Measurements from ENCODE around the gene CPNE2.

Gene CPNE2

DNA sequence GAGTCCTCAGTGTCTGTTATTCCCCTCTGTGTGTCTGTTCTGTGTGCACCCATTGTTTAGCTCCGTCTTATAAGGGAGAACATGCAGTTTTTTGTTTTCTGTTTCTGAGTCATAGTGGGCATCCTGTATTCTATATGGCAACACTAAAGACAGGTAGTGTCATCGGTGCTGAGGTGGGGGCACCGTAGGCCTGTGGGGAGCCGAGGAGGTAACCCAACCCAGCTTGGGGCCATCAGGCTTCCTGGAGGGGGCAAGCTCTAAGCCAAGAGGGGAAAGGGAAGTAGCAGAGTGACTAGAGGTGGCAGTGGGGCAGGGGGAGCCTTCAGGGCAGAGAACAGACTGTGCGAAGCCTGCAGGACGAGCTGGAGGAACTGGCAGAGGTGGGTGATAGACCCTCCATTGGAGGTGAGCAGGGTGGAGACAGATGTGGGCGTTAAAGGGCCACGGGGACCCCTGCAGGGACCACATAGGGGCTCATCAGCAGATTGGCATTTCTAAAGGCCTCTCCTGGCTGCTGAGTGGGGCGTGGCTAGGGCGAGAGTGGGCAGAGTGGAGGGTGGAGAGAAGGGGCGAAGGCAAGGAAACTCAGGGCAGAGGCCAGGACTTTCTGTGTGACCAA lies 36.5 kb downstream of the CPNE2 start:
- H3F3A ChIP-seq (ENCODE audit: insufficient read depth, low read length), result no peaks in the 10 kb centered on the region
- no peak overlapping the region for H3K4me3 ChIP-seq (ENCODE audit: low read depth, low read length, poor library complexity, severe bottlenecking)
- no peaks in the 10 kb centered on the region for H3K36me3 ChIP-seq (ENCODE audit: insufficient read depth, low read length)
- H3K4me1 ChIP-seq (ENCODE audit: insufficient read depth, low read length, severe bottlenecking), result no peaks in the 10 kb centered on the region
- H3K9me2 ChIP-seq (ENCODE audit: low read depth, low read length), result no peaks in the 10 kb centered on the region
- no peaks in the 10 kb centered on the region for H3K27me3 ChIP-seq (ENCODE audit: insufficient read depth, low read length)
- no peak overlapping the region for H3K4me2 ChIP-seq (ENCODE audit: low read length)
- H3K9me3 ChIP-seq (ENCODE audit: low read length), result no peaks in the 10 kb centered on the region
- no peak for TF ChIP-seq EZH2 (IDR thresholded peaks at IDR 0.05; ENCODE audit: borderline replicate concordance, low read length)
- TF ChIP-seq, protein P1, sequence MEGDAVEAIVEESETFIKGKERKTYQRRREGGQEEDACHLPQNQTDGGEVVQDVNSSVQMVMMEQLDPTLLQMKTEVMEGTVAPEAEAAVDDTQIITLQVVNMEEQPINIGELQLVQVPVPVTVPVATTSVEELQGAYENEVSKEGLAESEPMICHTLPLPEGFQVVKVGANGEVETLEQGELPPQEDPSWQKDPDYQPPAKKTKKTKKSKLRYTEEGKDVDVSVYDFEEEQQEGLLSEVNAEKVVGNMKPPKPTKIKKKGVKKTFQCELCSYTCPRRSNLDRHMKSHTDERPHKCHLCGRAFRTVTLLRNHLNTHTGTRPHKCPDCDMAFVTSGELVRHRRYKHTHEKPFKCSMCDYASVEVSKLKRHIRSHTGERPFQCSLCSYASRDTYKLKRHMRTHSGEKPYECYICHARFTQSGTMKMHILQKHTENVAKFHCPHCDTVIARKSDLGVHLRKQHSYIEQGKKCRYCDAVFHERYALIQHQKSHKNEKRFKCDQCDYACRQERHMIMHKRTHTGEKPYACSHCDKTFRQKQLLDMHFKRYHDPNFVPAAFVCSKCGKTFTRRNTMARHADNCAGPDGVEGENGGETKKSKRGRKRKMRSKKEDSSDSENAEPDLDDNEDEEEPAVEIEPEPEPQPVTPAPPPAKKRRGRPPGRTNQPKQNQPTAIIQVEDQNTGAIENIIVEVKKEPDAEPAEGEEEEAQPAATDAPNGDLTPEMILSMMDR (IDR thresholded peaks at IDR 0.05; ENCODE audit: low read length), result no peak
- no peaks in the 10 kb centered on the region for H3K79me2 ChIP-seq (ENCODE audit: insufficient read depth, low read length)
- H3K9ac ChIP-seq (ENCODE audit: low read length), result no peak overlapping the region
- no peaks in the 10 kb centered on the region for H4K20me1 ChIP-seq (ENCODE audit: insufficient read depth, low read length)
- H2AFZ ChIP-seq (ENCODE audit: low read length), result no peak overlapping the region
- H3K27ac ChIP-seq (ENCODE audit: low read depth, low read length, poor library complexity, severe bottlenecking), result no peak overlapping the region

DNA sequence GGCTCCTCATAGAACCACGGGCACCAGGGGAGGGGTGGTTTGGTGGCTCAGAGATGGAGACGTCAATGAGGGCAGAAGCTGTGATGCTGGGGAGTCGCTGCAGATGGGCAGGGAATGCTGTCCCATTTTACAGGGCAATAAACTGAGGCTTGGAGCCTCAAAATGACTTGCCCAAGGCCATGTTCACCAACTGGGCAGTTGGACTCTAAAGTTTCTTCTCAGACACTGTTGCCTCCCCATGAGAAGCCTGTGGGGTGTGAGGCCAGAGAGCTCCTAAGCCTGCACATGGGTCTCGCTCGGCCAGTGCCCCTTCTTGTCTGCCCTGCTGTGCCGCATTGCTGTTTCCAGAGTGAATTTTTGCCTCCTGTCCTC lies 38.6 kb downstream of the CPNE2 start:
- no peaks in the 10 kb centered on the region for H3K79me2 ChIP-seq (ENCODE audit: insufficient read depth, low read length)
- no peaks in the 10 kb centered on the region for H4K20me1 ChIP-seq (ENCODE audit: insufficient read depth, low read length)
- TF ChIP-seq, protein P1 (IDR thresholded peaks at IDR 0.05; ENCODE audit: low read length), result no peak
- no peak for TF ChIP-seq EZH2 (IDR thresholded peaks at IDR 0.05; ENCODE audit: borderline replicate concordance, low read length)
- H3K27me3 ChIP-seq (ENCODE audit: insufficient read depth, low read length), result no peaks in the 10 kb centered on the region
- H3K36me3 ChIP-seq (ENCODE audit: insufficient read depth, low read length), result no peaks in the 10 kb centered on the region
- no peaks in the 10 kb centered on the region for H3K9me2 ChIP-seq (ENCODE audit: low read depth, low read length)
- H3K4me1 ChIP-seq (ENCODE audit: insufficient read depth, low read length, severe bottlenecking), result peaks cover 13% of the 10 kb centered on the region
- H3K4me2 ChIP-seq (ENCODE audit: low read length), result no peak overlapping the region
- H3K27ac ChIP-seq (ENCODE audit: low read depth, low read length, poor library complexity, severe bottlenecking), result no peak overlapping the region
- H3F3A ChIP-seq (ENCODE audit: insufficient read depth, low read length), result no peaks in the 10 kb centered on the region
- no peak overlapping the region for H2AFZ ChIP-seq (ENCODE audit: low read length)
- no peaks in the 10 kb centered on the region for H3K9me3 ChIP-seq (ENCODE audit: low read length)
- H3K4me3 ChIP-seq (ENCODE audit: low read depth, low read length, poor library complexity, severe bottlenecking), result no peak overlapping the region
- H3K9ac ChIP-seq (ENCODE audit: low read length), result no peak overlapping the region

DNA sequence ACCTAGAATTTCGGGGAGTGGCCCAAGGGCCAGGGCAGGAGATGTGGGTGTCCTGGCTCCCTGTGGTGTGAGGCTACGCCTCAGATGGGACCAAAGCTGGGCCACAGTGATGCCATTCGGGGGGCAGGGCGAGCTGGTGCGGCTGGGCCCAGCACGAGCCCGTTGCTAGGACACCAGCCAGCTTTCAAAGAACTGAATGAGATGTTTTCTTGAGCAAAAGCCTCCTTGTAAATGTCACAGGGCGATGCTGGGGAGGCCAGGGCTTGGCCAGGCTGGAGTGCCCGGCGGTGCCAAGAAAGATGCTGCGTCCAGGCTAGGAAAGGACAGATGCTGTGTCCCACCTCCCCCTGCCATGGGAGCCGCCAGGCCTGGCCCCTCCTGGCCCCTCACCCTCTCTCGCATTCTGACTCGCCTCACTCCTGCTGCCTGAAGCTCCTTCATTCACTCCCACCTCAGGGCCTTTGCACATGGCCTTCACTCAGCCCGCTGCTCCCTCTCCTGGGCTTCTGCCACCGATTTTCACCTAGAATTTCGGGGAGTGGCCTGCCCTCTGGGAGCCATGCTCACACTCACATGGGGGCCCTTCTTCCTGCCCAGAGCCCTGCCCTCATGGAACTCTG lies 39.1 kb downstream of the CPNE2 start:
- no peak overlapping the region for H3K9ac ChIP-seq (ENCODE audit: low read length)
- no peaks in the 10 kb centered on the region for H3K27me3 ChIP-seq (ENCODE audit: insufficient read depth, low read length)
- no peak overlapping the region for H3K27ac ChIP-seq (ENCODE audit: low read depth, low read length, poor library complexity, severe bottlenecking)
- no peaks in the 10 kb centered on the region for H4K20me1 ChIP-seq (ENCODE audit: insufficient read depth, low read length)
- no peaks in the 10 kb centered on the region for H3K9me2 ChIP-seq (ENCODE audit: low read depth, low read length)
- H2AFZ ChIP-seq (ENCODE audit: low read length), result no peak overlapping the region
- H3K4me2 ChIP-seq (ENCODE audit: low read length), result no peak overlapping the region
- H3F3A ChIP-seq (ENCODE audit: insufficient read depth, low read length), result no peaks in the 10 kb centered on the region
- no peak for TF ChIP-seq EZH2 (IDR thresholded peaks at IDR 0.05; ENCODE audit: borderline replicate concordance, low read length)
- TF ChIP-seq, protein P1 (IDR thresholded peaks at IDR 0.05; ENCODE audit: low read length), result no peak
- no peaks in the 10 kb centered on the region for H3K79me2 ChIP-seq (ENCODE audit: insufficient read depth, low read length)
- H3K9me3 ChIP-seq (ENCODE audit: low read length), result no peaks in the 10 kb centered on the region
- no peak overlapping the region for H3K4me3 ChIP-seq (ENCODE audit: low read depth, low read length, poor library complexity, severe bottlenecking)
- H3K4me1 ChIP-seq (ENCODE audit: insufficient read depth, low read length, severe bottlenecking), result peaks cover 13% of the 10 kb centered on the region
- H3K36me3 ChIP-seq (ENCODE audit: insufficient read depth, low read length), result no peaks in the 10 kb centered on the region

All from OCI-LY1 (cell line).